UCSD-AML1 (cell line): ENCODE data around the gene KRTAP10-8.
"Not testable (repeated sequence)": the region's sequence is repeated elsewhere in the genome, so short reads cannot be mapped to it uniquely, and the experiment has no call there.

Experiments used
- DNase-seq: peaks from one replicate; lab custom pipeline; 2025; ENCODE audit not compliant: unreplicated experiment; lab: John Stamatoyannopoulos, UW

The KRTAP10-8 gene

DNA sequence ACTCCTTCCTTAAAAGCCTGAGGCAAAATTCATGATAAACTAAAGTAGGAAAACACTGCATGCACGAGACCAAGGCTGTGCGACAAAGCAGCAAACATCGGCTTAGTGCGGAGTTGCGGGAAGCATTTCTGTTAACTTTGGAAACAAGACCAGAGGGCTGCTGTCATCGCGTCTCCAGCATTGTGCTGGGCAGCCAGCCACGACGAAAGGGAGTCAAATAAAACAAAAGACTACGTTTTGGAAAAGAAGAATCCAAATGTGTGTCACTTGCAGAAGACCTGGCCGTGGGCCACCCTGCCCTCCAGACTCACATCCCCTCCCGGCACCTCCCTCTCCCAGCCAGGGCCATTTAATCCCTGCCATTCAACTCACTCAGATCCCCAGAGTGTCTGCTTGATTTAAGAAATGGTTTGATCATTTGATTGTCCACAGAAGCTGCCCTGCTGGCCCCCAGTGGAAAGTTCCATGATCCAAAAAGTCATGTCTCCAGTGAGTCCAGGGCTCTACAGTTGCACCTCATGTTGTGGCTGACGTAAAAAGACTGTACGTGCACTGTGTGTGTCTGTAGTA is 31.9 kb downstream of the KRTAP10-8 start:
- DNase-seq: no peak

DNA sequence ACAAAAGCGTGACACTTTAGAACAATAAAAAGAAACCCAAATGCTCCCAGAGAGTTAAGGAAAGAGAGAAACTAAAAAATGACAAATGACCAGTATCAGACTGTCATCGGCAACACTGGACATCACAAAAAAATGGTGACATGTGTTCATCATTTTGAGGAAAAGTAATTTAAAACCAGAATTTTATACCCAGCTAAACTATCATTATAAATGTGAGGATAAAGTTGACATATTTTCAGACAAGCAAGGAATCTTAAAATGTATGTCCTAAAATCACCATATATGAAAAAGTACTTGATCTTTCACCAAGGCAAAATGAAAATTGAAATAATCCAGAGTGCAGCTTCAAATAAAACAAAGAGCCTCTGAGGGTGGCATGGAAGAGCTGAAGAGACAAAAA is 33.0 kb downstream of the KRTAP10-8 start:
- no peak for DNase-seq

DNA sequence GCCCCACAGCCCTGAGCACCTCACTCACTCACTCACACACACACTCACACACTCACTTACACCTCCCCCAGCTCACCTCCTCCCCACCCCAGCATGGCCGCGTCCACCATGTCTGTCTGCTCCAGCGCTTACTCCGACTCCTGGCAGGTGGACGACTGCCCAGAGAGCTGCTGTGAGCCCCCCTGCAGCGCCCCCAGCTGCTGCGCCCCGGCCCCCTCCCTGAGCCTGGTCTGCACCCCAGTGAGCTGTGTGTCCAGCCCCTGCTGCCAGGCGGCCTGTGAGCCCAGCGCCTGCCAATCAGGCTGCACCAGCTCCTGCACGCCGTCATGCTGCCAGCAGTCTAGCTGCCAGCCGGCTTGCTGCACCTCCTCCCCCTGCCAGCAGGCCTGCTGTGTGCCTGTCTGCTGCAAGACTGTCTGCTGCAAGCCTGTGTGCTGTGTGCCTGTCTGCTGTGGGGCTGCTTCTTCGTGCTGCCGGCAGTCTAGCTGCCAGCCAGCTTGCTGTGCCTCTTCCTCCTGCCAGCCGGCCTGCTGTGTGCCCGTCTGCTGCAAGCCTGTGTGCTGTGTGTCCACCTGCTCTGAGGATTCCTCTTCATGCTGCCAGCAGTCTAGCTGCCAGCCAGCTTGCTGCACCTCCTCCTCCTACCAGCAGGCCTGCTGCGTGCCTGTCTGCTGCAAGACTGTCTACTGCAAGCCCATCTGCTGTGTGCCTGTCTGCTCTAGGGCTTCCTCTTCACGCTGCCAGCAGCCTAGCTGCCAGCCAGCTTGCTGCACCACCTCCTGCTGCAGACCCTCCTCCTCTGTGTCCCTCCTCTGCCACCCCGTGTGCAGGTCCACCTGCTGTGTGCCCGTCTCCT is 34.7 kb downstream of the KRTAP10-8 start, which contains the start of gene KRTAP10-11:
Gene KRTAP10-11, plus strand, starts transcription at position 49 of the 856 bp plus-strand sequence. Its CDS starts 45 bp downstream, at position 94.
- not testable (repeated sequence) for DNase-seq

DNA sequence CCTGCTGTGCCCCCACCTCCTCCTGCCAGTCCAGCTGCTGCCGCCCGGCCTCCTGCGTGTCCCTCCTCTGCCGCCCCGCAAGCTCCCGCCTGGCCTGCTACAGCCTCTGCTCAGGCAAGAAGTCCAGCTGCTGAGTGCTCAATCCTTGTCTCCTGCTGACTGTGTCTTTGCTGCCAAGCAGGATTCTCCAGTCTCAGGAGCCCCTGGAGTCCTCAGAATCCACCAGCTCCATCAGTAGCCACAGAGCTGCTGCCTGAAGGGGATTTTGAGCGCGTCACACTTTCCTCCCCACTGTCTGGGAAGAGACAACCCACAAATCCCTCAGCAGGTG is 35.3 kb downstream of the KRTAP10-8 start:
- DNase-seq: no peak

DNA sequence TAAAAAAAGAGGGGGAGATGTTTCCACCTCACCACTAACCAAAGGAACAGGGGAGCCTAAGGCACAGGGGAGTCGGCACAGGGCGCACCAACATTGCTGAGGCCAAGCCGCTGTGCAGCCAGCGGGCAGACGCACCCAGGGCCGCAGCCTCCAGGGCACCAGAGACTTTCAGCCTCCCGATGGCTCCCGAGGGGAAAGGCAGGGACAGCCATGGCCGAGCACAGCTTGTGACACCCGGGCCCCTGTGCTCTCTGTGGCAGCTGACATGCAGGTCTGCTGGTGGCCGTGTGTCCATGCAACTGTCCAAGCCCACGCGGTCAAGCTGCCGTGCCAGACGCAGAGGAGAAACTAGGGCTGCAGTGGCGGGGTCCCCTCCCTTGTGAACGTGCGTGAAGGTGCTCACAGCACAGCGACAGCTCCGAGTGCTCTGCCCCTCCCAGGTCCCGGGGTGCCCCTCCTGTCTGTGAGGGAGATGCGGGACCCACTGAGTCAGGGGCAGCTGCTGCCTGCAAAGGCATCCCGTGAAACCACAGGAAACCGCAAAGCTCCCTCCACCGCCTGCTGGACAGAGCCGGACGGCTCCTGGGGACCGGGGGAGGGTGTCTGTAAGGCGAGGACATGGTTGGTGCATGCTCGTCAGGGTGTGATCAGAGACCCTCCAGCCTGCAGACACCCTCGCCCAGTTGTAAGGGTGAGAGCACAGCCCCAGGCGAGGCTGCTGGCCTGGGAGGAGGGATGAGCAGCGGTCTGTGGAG is 36.9 kb downstream of the KRTAP10-8 start:
- DNase-seq: no peak

DNA sequence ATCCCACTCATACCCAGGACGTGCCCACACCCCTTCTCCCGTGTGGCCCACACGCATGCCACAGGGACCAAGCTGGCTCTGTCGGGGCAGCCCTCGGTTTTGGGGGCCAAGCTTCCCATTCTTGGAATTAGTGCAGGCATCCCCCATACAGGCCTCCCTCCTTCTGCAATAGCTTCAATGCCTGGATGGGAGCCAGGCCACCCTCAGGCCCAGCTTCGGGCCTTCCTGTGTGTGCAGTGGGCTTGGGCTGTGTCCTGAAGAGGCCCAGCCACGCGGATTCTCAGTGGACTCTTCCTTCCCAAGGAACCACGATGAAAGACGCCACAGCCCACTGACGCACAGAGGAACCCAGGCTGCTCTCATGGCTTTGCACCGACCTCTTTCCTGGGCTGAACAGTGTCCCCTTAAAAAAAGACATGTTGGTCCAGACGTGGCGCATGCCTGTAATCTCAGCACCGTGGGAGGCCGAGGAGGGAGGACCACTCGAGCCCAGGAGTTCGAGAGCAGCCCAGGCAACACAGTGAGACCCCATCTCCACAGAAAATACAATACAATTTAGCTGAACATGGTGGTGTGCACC is 37.7 kb downstream of the KRTAP10-8 start:
- DNase-seq: no peak

DNA sequence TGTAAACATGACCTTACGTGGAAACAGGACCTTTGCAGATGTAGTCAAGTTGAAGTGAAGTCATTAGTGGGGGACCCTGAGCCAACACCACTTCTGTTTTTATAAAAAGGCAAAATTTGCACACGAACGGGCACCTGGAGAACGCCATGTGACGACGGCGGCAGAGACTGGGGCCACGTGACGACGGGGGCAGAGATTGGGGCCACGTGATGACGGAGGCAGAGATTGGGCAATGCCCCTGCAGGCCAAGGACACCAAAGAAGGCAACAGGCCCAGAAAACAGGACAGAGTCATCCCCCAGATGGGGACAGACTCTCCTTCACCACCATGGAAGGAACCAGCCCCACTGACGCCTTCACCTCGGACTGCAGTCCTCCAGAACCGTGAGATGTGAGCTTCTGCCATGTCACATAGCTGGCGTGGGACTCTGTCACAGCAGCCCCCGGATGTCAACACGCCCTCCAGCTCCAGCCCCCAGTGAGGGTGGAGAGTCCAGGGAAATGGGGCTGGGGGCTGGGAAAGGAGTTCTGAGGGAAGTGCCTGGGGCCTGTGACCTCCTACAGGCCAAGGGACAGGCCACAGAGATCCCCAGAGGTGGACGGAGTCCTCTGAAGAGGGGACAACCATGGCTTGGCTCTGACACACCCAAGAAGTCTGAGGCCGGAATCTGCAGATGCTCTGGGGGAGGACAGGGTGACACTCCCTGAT is 38.5 kb downstream of the KRTAP10-8 start:
- DNase-seq: no peak

DNA sequence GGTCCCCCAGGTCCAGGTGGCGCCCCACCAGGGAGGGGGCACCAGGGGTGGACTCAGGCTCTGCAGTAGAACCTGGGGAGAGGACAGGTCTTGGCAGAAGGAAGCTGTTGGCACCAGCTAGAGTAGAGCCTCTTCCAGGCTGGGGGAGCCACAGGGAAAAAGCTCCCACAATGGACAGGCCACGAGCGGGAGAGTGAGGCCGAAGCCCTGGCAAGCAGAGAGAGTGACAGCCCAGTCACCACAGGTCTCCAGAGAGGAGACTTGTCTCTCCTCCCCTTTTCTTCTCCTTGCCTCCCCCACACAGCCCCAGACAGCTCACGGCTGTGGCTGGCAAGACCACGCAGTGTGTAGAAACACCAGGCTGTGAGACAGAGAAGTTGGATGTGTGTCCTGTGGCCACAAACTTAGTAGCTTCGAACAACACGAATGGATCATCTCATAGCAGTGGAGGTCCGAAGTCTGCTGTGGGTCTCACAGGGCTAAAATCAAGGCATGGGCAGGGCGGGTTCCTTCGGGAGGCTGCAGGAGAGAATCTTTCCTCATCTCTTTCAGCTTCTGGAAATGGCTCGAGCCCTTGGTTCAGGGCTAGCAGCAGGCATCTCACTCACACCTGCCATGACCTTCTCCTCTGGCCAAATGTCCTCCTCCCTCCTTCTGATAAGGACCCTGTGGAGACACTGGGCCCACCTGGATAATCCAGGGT is 39.2 kb downstream of the KRTAP10-8 start:
- DNase-seq: no peak

DNA sequence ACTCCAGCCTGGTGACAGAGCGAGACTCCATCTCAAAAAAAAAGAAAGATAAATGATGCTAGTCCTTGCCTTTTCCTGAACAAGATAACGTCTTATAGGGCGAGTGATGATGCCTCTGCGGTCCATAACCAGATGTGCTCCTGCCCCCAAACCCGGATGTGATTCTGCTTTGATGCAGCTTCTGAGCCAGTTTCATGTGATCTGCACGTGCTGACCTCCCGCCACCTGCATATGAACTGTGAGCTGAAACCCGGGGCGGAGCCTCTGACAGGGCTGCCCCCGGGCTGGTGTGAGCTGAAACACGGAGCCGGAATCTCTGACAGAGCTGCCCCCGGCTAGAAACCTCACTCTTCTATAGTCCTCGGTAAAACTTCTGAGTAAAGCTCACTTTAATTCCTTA is 41.2 kb downstream of the KRTAP10-8 start:
- DNase-seq: no peak

DNA sequence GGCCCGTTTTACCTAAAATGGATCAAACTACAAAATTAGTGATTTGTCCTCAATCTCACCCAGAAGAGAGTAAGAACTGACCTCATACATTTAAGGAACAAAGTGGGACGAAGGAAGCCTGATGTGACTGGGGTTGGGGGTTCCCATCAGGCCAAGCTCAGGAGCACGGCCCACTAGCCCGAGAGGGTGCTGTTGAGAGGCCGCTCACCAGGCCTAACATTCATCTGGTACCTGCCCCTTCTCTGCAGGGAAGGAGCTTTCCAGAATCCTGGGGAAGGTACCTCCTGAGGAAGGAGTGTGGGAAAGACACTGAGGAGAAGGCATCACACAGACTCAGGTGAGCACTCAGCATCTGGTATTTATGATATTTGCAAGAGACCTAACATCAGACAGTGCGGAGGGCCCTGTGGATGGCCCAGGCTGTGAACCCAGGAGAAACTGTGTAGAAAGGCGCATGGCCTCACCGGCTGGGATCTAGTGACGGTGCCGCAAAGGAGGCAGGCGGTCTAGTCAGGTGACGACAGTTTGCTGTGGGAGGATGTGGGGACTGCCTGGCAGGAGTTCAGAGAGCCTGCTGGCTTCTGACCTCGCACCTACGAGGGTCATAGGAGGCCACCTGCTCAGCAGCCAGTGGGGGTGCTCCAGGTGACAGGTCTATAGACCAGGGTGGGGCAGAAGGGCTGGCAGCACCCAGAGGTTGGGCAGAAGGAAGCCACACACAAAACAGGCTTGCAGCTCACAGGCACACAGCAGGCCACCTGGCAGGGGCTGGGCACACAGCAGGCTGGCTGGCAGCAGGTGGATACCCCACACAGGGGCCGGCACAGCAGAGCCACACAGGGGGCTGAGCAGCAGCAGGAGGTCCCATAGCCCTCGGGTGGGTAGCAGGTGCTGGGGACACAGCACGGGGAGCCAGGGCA is 42.0 kb downstream of the KRTAP10-8 start:
- DNase-seq: no peak

DNA sequence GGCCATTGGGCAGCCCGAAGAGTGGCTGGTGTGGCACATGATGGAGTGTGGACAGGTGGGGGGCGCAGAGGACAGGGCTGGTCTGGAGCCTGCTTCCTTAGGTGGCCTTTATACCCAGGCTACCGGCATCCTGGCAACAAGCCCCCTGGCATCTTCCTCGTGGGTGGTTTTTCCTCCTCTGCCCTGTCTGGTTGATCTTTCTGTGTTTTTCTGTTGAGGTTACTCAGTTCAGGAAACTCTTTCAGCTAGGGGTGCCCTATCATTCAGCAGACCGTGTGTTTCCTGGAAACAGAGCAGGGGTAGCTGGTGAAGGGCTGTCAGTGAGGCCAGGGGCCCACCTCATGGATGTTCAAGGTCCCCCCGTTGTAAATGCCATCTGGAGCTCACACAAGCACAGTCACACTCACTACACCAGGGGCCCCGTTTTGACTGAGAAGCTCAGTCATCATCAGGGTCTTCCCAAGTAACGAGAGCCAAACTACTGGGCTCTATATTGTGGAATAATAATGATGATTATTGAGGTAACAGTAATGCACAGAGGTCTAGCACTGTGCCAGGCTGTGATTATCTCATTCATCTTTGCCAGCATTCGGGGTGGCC is 42.8 kb downstream of the KRTAP10-8 start, which contains the start of gene KRTAP12-4:
Gene KRTAP12-4, minus strand, starts transcription at position 84 of the 600 bp plus-strand sequence. Its CDS starts 45 bp downstream, at position 39.
- DNase-seq: no peak

DNA sequence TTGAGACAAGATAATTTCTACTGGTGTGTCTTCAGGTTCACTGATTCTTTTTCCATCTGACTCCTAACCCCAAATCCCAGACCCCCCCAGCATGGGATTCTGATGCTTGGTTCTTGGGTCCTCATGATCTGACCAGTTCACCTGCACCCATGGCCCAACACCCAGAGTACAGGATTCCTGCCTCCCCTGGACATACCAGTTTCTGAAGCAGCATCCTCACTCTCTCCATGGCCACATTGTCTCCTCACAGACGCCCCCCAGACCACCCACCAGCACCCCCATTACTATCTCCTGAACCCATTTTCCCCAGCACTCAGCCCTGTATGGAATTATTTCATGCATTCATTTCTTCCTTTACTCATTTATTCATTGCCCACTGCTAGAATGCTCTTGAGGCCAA is 45.0 kb downstream of the KRTAP10-8 start:
- no peak for DNase-seq

DNA sequence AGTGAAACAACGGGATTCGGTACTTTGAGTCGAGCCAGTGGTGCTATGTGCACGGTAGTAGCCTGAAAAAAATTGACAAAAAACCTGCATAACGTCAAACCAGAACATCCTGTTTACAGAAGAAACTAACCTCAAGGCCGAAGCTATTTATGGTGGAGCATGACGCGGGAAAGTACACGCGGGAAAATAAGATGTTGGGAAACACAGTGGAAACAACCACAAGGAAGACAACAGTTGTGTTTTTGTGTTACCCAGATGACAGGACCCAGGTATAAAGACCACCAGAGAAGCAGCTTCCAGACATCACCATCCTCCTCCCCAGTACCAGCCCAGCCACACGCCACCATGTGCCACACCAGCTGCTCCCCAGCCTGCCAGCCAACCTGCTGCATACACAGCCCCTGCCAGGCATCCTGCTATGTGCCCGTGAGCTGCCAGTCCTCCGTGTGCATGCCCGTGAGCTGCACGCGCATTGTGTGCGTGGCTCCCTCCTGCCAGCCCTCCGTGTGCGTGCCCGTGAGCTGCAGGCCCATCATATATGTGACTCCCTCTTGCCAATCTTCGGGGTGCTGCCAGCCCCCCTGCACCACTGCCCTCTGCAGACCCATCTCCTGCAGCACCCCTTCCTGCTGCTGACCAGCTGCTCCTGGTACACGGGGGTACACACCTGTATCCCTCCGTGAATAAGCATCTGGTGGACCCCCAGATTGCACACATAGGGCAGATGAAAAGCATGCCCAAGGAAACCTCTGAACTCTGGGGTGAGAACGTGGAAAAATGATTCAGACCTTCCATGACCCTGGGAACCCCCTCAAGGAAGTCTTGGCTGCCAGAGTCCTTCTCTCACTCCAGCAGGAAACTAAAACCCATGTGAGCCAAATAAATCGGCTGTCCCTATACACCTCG is 46.0 kb downstream of the KRTAP10-8 start, which contains the start of gene KRTAP12-3:
Gene KRTAP12-3, plus strand, starts transcription at position 298 of the 906 bp plus-strand sequence. Its CDS starts 48 bp downstream, at position 346.
- DNase-seq: no peak

DNA sequence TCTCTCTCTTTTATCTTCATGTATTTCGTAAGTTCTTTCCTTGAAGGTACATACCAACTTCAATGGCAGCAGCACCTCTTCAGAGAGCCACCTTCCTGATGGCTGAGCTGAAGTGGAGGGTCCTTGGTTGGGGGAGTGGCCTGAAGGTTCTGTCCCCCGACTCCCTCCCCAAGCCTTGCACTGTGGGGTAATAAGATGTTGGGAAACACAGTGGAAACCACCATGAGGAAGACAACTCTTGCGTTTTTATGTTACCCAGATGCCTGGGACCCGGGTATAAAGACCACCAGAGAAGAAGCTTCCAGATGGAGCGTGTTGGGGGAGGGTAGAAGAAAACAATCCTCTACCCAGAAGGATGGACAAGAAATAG is 46.6 kb downstream of the KRTAP10-8 start:
- no peak for DNase-seq

DNA sequence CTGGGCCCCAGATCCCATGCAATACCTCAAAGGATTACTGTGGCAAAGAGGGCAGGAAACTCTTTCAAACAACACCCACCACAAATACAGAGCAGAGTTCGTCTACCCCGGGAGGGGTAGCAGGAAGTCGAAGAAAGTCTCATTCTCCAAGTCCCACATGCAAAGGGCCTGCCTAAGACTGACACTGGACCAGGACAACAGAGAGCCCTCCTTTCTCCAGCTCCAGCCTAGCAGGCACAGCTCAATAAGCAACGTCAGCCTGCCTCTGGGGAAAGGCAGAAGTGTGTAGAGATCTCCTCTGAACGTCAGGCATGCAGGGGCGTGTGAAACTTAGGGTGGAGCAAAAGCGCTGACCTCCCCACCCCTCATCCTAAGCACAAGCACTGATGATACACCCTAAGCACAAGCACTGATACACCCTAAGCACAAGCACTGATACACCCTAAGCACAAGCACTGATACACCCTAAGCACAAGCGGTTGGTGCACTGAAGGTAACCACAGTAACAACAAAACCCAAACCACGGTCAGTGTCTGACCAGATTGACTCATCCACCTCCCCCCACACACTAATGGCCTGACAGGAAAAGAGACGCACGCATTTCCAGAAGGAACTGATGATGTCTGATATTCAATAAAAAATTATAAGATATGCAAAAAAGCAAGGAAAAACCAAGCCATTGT is 47.2 kb downstream of the KRTAP10-8 start:
- no peak for DNase-seq

DNA sequence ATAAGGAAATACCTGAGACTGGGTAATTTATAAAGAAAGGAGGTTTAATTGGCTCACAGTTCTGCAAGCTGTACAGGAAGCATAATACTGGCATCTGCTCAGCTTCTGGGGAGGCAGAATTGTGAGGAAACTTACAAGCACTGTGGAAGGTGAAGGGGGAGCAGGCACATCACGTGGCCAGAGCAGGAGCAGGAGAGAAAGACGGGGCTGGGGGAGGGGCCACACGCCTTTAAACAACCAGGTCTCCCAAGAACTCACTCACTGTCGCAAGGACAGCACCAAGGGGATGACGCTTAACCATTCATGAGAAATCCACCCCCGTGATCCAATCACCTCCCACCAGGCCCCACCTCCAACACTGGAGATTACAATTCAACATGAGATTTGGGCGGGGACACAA is 49.7 kb downstream of the KRTAP10-8 start:
- not testable (repeated sequence) for DNase-seq
